Parathyroid adenoma (tissue), 2 donors: Measurements from ENCODE around the gene GPX2.

Experiments
- H2AFZ ChIP-seq: fragments of 300-600 bp; sonication (generic); one replicate; pipeline ENCODE4 v1.7.0; 2017; ENCODE audit warnings: antibody characterized with exemption, mild to moderate bottlenecking
- H3K27ac ChIP-seq: fragments of 300-600 bp; sonication (generic); one replicate; pipeline ENCODE4 v1.7.0; 2017
- H3K27me3 ChIP-seq: fragments of 300-600 bp; sonication (generic); one replicate; pipeline ENCODE4 v1.7.0; 2017; ENCODE audit warnings: low read length; ENCODE audit not compliant: control insufficient read depth, insufficient read depth
- H3K36me3 ChIP-seq: fragments of 300-600 bp; sonication (generic); one replicate; pipeline ENCODE4 v1.7.0; 2017; ENCODE audit warnings: low read length; ENCODE audit not compliant: control insufficient read depth, insufficient read depth
- H3K4me1 ChIP-seq: fragments of 300-600 bp; sonication (generic); one replicate; pipeline ENCODE4 v1.7.0; 2017; ENCODE audit warnings: control low read depth
- H3K4me2 ChIP-seq: fragments of 300-600 bp; sonication (generic); one replicate; pipeline ENCODE4 v1.7.0; 2017; ENCODE audit warnings: low read length
- H3K4me3 ChIP-seq: fragments of 300-600 bp; sonication (generic); one replicate; pipeline ENCODE4 v1.7.0; 2017; ENCODE audit warnings: low read depth, low read length
- H3K79me2 ChIP-seq: fragments of 300-600 bp; sonication (generic); one replicate; pipeline ENCODE4 v1.7.0; 2017; ENCODE audit warnings: control low read depth
- H3K9ac ChIP-seq: fragments of 300-600 bp; sonication (generic); one replicate; pipeline ENCODE4 v1.7.0; 2017; ENCODE audit warnings: mild to moderate bottlenecking
- H3K9me3 ChIP-seq: fragments of 300-600 bp; sonication (generic); one replicate; pipeline ENCODE4 v1.7.0; 2017; ENCODE audit warnings: low read length; ENCODE audit not compliant: control insufficient read depth
- TF ChIP-seq, protein P1 (sequence below): fragments of 300-600 bp; sonication (generic); IDR thresholded peaks from one replicate; pipeline ENCODE4 v1.7.0; 2017; ENCODE audit warnings: antibody characterized with exemption, mild to moderate bottlenecking
- donor health status: primary hyperparathyroidism.

Gene GPX2

DNA sequence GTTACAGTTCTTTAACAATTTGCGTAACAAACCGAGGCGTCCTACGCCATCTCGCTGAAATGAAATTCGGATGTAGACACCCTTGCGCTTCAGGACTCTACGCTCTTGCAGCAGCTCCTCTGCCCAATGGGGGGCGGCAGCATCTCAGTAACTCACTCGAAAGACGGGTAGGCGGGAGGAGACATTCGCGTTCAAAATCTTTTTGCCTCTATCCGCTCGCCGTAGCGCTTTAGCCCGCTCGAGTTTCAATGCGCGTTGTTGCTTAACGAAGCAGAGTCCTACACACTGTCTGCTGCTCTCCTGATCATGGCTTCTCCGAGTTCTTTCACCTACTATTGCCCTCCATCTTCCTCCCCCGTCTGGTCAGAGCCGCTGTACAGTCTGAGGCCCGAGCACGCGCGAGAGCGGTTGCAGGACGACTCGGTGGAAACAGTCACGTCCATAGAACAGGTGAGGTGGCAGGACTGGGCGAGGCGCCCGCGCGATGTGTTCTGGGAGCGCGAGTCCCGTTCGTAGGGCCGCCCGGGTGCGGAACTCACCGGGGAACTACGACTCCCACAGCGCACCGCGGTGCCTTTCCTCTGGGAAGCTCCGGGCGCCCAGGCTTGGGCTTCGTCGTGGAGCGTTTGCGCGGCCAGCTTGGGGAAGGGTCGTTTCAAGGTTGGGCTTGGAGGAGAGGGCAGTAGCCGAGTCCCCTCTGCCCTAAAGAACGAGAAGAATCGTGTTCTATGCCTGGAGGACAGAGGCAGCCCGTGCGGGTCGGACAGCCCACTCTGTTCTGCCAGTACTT, 44.3 kb upstream of the GPX2 start, which contains the start of gene FNTB:
FNTB (plus strand) TSS at position 248 of the 790 bp plus-strand sequence; CDS start at position 307, 59 bp downstream.
- H3K27ac ChIP-seq, result peak within 1 kb of the TSS; percentile 83
- H2AFZ ChIP-seq, result peak within 1 kb of the TSS; percentile 94
- H3K27me3 ChIP-seq, result no peaks in the 10 kb centered on the region
- H3K79me2 ChIP-seq, result peaks cover 30% of the 10 kb centered on the region
- TF ChIP-seq, protein P1, sequence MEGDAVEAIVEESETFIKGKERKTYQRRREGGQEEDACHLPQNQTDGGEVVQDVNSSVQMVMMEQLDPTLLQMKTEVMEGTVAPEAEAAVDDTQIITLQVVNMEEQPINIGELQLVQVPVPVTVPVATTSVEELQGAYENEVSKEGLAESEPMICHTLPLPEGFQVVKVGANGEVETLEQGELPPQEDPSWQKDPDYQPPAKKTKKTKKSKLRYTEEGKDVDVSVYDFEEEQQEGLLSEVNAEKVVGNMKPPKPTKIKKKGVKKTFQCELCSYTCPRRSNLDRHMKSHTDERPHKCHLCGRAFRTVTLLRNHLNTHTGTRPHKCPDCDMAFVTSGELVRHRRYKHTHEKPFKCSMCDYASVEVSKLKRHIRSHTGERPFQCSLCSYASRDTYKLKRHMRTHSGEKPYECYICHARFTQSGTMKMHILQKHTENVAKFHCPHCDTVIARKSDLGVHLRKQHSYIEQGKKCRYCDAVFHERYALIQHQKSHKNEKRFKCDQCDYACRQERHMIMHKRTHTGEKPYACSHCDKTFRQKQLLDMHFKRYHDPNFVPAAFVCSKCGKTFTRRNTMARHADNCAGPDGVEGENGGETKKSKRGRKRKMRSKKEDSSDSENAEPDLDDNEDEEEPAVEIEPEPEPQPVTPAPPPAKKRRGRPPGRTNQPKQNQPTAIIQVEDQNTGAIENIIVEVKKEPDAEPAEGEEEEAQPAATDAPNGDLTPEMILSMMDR, result peak; percentile 91
- peak within 1 kb of the TSS; percentile 31 for H3K9ac ChIP-seq
- H3K9me3 ChIP-seq, result no peaks in the 10 kb centered on the region
- no peaks in the 10 kb centered on the region for H3K36me3 ChIP-seq
- peaks cover 2% of the 10 kb centered on the region for H3K4me1 ChIP-seq
- H3K4me2 ChIP-seq, result peak within 1 kb of the TSS; percentile 84
- peak within 1 kb of the TSS; percentile 91 for H3K4me3 ChIP-seq

DNA sequence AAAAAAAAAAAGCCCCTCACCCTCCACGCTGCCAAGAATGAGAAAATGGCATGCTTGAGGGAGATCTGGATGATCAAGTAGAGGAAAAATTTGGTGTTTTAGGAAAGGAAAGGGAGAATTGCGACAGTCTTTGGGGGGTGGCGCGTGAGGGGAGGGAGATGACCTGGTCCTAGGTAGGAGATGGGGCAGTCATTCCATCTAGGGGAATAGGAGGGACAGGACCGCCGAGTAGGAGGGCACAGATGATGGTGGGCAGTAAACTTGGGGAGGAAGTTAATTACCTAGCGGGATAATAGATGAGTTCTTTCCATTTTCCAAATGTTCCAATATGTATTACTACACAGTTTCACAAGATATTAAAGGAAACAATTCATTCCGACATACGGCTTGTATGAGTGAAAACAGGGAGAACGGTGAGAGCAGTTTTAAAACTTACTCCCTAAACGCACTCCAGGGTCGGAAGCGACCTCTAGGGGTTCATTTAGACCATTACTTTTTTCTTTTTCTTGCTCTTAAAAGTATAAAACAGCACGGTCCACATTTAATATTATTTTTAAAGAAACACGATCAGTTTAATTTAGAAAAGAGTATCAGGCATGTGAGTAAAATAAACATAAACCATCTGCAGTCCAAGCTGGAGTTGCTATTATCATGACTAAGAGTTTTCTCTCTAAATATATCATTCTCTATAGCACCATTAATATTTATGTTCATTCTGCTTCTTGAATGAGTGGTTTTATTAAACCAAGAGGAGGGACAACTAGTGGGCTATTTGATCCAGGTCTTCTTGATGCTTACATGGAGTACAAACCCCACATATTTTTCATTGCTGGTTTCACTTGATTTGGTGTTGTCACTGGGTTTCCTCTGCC, 41.1 kb upstream of the GPX2 start:
- Histone ChIP-seq H3K9ac (no peak overlapping the region), H3K79me2 (peaks cover 12% of the 10 kb centered on the region), H3K9me3 (no peaks in the 10 kb centered on the region), H2AFZ (peak overlapping the region; percentile 56), H3K4me2 (peak overlapping the region; percentile 14), H3K36me3 (no peaks in the 10 kb centered on the region), H3K27me3 (no peaks in the 10 kb centered on the region), H3K27ac (no peak overlapping the region), H3K4me1 (peaks cover 6% of the 10 kb centered on the region), H3K4me3 (no peak overlapping the region)
- TF ChIP-seq, protein P1, result peak; percentile 81

DNA sequence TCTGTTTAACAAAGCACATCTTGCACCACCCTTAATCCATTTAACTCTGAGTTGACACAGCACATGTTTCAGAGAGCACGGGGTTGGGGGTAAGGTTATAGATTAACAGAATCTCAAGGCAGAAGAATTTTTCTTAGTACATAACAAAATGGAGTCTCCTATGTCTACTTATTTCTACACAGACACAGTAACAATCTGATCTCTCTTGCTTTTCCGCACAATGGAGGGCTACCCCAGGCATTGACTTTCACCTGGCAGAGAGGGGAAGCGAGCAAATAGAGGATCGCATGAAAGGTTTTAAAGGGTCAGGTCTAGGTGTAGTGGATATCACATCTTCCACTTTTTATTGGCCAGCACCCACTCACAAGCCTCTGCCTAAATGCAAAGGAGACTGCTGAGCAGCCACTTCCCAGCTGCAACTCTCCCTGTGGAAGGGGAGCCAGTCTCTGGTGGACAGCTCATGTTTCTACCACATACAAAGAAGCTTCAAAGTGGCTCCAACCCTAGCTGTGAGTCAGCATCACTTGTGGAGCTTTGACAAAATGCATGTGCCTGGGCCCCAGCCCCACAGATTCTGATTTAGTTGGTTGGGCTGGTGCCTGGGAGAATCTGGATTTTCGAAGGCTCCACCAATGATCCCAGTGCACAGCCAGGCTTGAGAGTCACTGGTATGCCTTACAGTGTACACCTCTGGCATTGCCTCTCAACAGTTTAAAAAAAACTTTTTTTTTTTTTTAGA, 37.0 kb upstream of the GPX2 start:
- Histone ChIP-seq H2AFZ (peak overlapping the region; percentile 68), H3K36me3 (no peaks in the 10 kb centered on the region), H3K9me3 (no peaks in the 10 kb centered on the region), H3K4me1 (peaks cover 9% of the 10 kb centered on the region), H3K9ac (no peak overlapping the region), H3K27ac (peak overlapping the region; percentile 25), H3K4me2 (no peak overlapping the region), H3K27me3 (no peaks in the 10 kb centered on the region), H3K4me3 (no peak overlapping the region), H3K79me2 (no peaks in the 10 kb centered on the region)
- TF ChIP-seq, protein P1, result no peak

DNA sequence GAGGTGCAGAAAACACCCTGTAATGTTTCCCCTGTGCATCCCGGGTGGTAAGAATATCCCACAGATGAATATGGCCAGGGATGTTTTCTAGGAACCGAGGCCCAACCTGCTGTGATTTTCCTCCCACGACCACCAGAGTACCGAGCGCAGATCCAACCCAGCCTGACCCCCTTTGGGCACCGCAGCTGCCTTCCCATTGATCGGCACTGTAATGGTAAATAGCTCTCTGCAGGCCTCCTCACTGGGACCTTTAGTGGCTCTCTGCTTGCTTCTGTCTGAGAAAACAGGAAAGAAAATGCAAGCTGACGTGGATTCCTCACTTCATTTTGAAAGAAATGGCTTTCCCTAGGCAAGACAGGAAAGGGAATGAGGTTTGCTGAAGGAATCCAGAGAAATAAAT, 32.0 kb upstream of the GPX2 start:
- Histone ChIP-seq H3K27ac (no peak overlapping the region), H3K79me2 (peaks cover 5% of the 10 kb centered on the region), H3K4me3 (no peak overlapping the region), H3K27me3 (no peaks in the 10 kb centered on the region), H3K9ac (no peak overlapping the region), H3K9me3 (no peaks in the 10 kb centered on the region), H3K36me3 (no peaks in the 10 kb centered on the region), H2AFZ (no peak overlapping the region), H3K4me2 (no peak overlapping the region), H3K4me1 (peaks cover 18% of the 10 kb centered on the region)
- TF ChIP-seq, protein P1, result no peak
